Stimulated activated CD4-positive, alpha-beta T cell treated with anti-CD3 and anti-CD28 coated beads, TNF-alpha, amount 100 ng/mL, for 1 hour (primary cell): ENCODE data around the gene RNPEP.
"Not testable (repeated sequence)": the region's sequence is repeated elsewhere in the genome, so short reads cannot be mapped to it uniquely, and the experiment has no call there.

ENCODE experiments used
- DNase-seq, 3 donors: peaks; one replicate each; pipeline ENCODE4 v3.0.0-alpha.2; 2020; ENCODE audit warnings: low read depth in 3 of 3, low spot score in 1 of 3

The RNPEP gene

GRCh38 chr1:202034149-202034682 is 51.8 kb downstream of the RNPEP start:
- no peak for DNase-seq

- no peak for DNase-seq
Observed at GRCh38 chr1:202034683-202035462, 52.4 kb downstream of the RNPEP start.

- no peak for DNase-seq
Observed at GRCh38 chr1:202036595-202037387, 54.3 kb downstream of the RNPEP start.

- DNase-seq = no peak
Observed at GRCh38 chr1:202037706-202038296, 55.4 kb downstream of the RNPEP start.

- no peak for DNase-seq
Observed at GRCh38 chr1:202038688-202039346, 56.4 kb downstream of the RNPEP start.

- no peak for DNase-seq
Observed at GRCh38 chr1:202045705-202046104, 63.3 kb downstream of the RNPEP start.

GRCh38 chr1:202046227-202046626 is 63.8 kb downstream of the RNPEP start:
- no peak for DNase-seq

- DNase-seq = no peak
Observed at GRCh38 chr1:202046748-202047708, 64.6 kb downstream of the RNPEP start.

- no peak for DNase-seq
Observed at GRCh38 chr1:202047977-202048376, 65.5 kb downstream of the RNPEP start.

GRCh38 chr1:202049129-202049528 is 66.7 kb downstream of the RNPEP start:
- DNase-seq = no peak

- no peak for DNase-seq
Observed at GRCh38 chr1:202054094-202054493, 71.6 kb downstream of the RNPEP start.

- DNase-seq = not testable (repeated sequence)
Observed at GRCh38 chr1:202054673-202055072, 72.2 kb downstream of the RNPEP start.
